HG02642 (cell line): ENCODE data around the gene CHST8.

Experiments used
- ATAC-seq: cut with Tn5 transposase; IDR thresholded peaks from one replicate; pipeline ENCODE4 v1.9.1; 2021; ENCODE audit warnings: mild to moderate bottlenecking; ENCODE audit not compliant: unreplicated experiment, poor library complexity

Gene CHST8

GRCh38 chr19:33752945-33753344, 131.2 kb downstream of the CHST8 start:
- no peak for ATAC-seq

DNA sequence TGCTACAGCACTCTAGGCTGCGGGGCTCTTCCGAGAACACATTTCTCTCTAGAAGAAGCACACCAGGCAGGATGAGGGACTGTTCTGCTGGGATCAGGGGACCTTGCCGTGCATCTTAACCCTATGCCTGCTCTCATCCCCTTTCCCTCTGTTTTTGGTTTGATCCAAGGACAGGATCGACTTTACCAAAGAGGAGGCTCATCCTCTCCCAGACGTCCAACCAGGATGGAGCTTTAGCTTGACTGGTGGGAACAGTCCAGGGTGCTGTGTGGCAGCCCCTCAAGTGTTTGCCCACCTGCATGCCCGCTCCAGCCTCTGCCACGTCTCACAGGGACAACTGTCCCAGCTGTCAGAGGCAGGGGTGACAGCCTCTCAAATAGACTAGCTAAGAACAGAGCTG, 132.6 kb downstream of the CHST8 start:
- no peak for ATAC-seq

DNA sequence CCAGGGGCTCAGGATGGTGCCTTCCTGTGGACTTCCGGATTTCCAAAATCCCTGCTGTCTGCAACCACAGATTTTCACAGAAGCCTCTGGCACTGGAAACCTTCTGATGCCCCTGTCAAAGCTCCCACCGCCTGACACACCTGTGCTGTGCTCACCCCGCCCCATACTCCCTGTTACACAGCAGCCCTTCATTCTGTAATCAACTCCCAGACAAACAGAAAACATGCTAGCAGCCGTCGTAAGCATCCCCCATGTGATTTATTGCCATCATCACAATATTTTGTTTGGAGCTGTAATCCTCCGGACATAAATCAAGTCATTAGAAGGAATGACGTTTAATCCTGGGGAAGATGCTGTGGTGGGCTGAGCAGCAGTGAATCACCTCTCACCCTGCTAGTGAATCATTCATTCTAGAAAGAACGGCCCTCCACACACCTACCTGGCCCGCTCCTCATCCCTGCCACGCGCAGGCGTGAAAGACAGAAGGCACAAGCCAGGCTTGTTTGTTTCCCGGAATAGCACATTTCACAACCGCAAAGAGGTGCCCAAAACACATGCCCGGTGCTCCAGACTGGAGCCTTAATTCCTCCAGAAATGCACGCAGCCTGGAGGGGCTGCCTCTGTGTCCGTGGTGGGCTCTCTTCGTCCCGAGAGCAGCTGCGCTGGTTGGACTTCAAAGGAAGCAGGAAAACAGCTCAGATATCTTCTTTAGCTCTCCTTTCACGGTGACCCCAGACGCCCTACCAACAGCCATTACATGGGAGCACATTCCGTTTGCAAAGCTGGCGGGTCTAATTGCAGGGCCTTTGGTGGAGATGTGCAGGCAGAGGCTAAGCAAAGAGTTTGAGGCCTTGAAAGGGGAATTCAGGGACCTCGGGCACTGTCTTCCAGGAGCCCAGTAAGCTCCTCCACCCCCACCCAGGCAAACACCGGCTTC, 133.6 kb downstream of the CHST8 start:
- ATAC-seq = no peak

GRCh38 chr19:33756177-33756576, 134.4 kb downstream of the CHST8 start:
- ATAC-seq = no peak

DNA sequence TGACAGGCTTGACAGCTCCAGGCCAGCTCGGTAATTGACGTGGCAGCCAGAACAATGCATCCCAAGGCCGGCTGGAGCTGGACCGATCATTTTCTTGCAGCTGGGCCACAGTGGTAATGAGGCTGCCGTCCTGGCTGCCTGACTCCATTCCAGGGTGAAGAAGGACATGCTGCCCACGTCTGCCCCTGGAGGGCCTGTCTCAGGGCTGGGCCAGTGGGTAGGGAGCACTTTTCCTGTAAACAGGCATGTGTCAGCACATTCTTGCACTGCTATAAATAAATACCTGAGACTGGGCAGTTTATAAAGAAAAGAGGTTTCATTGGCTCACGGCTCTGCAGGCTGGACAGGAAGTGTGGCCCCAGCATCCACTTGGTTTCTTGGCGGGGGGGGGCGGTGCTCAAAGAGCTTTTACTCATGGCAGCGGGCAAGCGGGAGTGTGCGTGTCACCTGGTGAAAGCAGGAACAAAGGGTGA, 136.8 kb downstream of the CHST8 start:
- no peak for ATAC-seq

- ATAC-seq = no peak
These were observed 137.6 kb downstream of the CHST8 start for GRCh38 chr19:33759356-33759755.

GRCh38 chr19:33763633-33764371, 142.0 kb downstream of the CHST8 start:
- no peak for ATAC-seq

- no peak for ATAC-seq
These were observed 144.9 kb downstream of the CHST8 start for GRCh38 chr19:33766623-33767022.

DNA sequence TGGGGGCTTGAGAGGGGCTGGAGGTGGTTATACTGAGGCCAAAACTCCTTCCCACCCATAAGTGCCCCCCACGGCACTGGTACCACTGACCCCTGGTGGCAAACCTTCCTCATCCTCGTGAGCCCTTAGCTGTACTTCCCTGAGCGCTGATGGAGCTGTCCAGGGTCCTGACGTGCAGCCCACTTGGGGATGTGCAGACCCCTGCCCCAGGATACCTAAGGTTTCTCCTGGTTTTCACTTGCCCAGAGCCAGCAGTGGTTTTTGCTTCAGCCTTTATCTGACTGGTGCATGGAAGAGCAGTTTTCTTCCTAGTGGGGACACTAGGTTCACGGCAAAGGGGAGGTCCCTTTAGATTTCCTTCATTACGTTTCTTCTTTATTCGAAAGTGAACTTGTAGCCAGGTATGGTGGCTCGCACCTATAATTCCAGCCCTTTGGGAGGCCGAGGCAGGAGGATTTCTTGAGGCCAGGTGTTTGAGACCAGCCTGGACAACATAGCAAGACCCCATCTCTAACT, 146.2 kb downstream of the CHST8 start:
- ATAC-seq = no peak

DNA sequence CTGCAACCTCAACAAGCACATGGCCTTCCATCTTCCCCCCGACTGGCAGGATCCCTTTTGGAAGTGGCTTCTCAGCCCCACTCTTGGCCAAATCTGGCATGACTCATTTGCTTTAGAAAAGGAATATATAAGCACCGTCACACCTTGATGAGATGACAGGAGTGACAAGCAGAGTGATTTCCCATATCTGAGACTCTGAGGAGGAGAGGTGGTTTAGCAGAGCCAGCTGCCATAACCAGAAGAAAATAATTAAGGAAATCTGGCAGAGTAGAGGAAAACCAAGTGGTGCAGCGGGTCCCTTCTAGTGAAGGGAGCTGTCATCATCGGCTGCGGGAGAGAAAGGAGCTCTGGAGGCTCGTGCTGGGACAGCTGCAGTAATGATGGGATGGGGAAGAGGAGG, 147.5 kb downstream of the CHST8 start:
- no peak for ATAC-seq

GRCh38 chr19:33770107-33770506, 148.4 kb downstream of the CHST8 start:
- no peak for ATAC-seq

DNA sequence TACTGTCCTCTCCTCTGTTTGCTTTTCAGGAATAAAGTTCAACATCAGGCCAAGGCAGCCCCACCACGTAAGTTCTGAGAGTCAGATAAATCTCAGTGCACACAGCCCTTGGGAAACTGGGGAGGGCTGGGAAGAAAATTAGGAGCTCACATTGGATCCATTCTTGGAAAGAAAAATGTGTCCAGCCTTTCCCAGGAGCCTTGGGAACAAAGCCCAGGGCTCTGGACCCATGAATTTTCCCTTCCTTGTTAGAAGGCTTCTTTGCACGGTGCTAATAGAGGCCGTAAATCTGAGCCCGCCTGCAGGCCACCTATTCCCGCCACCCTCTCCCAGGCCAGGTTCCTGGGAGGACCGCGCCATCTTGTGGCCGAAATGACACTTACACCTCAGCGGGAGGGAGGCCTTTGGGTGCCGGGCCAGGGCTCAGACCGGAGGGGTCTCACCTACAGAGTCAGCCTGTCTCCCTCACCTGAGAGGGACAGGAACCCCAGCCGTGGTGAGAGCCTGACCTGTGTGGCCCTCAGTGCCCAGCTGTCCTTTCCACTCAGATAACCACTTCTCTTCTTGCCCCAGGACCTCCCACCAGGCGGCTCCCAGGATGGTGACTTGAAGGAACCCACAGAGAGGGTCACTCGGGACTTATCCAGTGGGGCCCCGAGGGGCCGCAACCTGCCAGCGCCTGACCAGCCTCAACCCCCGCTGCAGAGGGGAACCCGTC, 149.8 kb downstream of the CHST8 start:
- ATAC-seq = peak; percentile 64

GRCh38 chr19:33772102-33772857, 150.5 kb downstream of the CHST8 start:
- no peak for ATAC-seq

GRCh38 chr19:33772858-33773180, 151.1 kb downstream of the CHST8 start:
- no peak for ATAC-seq

DNA sequence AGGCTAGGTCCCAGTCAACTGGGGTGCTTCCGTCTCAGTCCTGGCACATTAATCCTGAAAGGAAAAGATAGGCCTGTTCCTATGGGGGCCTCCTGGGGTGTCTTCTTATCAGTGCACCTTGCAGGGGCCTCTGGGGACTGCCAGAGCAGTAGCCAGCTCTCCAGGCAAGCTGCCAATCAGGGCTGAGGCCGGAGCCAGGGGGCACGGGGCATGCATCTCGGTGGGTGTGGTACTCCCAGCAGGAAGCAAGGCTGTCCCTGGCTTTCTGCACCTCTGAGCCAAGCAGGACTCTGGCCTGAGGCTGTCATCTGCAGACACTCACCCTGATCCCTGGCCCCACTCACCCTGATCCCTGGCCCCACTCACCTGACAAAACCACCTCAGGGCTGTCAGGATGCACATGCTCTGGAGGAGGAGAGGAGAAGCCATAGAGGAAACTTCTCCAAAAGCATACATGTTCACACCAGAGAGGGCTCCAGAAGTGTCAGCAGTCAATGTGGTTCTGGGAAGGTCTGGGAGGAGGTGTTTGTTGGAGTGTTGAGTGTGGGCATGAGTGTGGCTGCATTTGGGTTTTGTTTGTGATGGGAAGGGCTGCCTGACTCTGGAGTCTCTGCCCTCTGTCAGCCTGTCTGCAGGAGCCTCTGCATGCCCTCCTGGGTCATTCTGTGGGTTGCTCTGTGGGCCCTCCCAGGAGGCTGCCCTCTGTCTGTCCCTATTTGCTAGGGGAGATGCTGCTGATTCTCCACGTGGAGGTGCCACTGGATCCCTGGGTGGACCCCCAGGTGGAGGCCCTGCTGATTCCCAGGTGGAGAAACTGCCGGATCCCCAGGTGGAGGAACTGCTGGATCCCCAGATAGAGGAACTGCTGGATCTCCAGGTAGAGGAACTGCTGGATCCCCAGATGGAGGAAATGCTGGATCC, 152.2 kb downstream of the CHST8 start:
- no peak for ATAC-seq

- ATAC-seq = no peak
These were observed 153.0 kb downstream of the CHST8 start for GRCh38 chr19:33774751-33775150.

DNA sequence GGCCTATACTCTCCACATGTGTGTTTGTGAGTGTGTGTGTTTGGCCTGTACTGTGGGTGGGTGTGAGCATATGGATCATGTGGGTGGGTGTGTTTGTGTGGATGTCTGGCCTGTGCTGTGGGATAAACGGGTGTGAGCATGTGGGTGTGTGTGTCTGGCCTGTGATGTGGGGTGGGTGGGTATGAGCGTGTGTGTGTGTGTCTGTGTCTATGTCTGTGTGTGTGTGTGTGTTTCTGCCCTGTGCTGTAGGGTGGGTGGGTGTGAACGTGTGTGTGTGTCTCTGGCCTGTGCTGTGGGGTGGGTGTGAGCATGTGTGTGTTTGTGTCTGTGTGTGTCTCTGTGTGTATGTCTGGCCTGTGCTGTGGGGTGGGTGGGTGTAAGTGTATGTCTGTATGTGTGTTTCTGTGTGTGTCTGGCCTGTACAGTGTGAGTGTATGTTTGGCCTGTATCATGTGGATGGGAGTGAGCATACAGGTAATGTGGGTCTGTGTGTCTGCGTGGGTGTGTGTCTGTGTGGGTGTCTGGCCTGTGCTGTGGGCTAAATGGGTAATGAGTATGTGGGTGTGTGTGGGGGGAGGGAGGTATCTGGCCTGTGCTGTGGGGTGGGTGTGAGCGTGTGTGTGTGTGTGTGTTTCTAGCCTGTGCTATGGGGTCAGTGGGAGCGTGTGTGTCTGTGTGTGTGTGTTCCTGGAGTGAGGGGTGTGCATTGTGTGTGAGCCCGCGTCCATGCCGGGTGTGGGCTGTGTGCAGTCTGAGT, 154.2 kb downstream of the CHST8 start:
- no peak for ATAC-seq

DNA sequence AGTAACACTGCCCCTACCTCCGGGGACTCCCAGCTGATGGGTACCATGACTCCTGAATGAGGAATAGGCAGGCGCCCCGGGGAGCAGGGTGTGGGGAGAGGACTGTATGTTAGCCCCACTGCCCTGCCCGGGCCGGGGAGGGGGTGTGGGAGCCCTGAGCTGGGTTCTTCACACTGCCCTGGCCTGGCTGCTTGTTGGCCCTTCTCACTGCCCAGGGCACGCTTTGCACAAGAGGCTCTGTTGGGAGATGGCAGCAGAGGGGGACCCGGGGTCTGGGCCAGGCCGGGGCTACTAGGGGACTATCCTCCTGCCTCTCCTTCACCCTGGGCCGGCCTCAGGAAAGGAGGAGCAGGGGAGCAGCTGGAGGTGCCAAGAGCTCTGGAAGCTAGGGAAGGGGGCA, 155.6 kb downstream of the CHST8 start:
- no peak for ATAC-seq
